Measurements from ENCODE around the gene FCHSD2. TPM values are rescaled to one million over a fixed set of nuclear protein-coding genes. Genes with fewer than 3 reads are reported as not detected.

The FCHSD2 gene
- total and polyA plus RNA-seq, 2 donors (not counting 3 experiments of a cell fraction or from before 2014, with no cell fraction given) = 20.8 to 56.9 TPM

GRCh38 chr11:72924568-72925190 is 217.4 kb downstream of the FCHSD2 start:
- Histone ChIP-seq H3K9me1 (replicated peaks; ENCODE audit: control insufficient read depth, extremely low read depth, insufficient read depth, low read length) (no peaks in the 10 kb centered on the region), H3K79me2 (ENCODE audit: control insufficient read depth, insufficient read depth, low read length) (peaks cover 3% of the 10 kb centered on the region), H3K27ac (ENCODE audit: insufficient read depth, low read depth, low read length) (no peak overlapping the region), H3K36me3 (ENCODE audit: control insufficient read depth in 2 of 2, extremely low read depth in 1 of 2, insufficient read depth in 2 of 2, low read length in 2 of 2) (no peaks in the 10 kb centered on the region), H3K9me3 (replicated peaks; ENCODE audit: control insufficient read depth, insufficient read depth, low read length) (no peaks in the 10 kb centered on the region), H2AFZ (ENCODE audit: low read depth, low read length) (no peak overlapping the region), H4K20me1 (replicated peaks; ENCODE audit: control insufficient read depth, extremely low read depth, insufficient read depth, low read length) (no peaks in the 10 kb centered on the region), H3K4me2 (ENCODE audit: insufficient read depth, low read length) (no peak overlapping the region), H3K27me3 (ENCODE audit: control insufficient read depth in 2 of 2, insufficient read depth in 2 of 2, low read length in 2 of 2) (no peaks in the 10 kb centered on the region), H3K9ac (replicated peaks; ENCODE audit: extremely low read depth, insufficient read depth, low read length) (no peak overlapping the region), H3K4me3 (replicated peaks in 1 of 3; ENCODE audit: insufficient read depth in 1 of 3, low read depth in 1 of 3, low read length in 3 of 3) (no peak overlapping the region), H3K4me1 (ENCODE audit: control insufficient read depth, extremely low read depth, insufficient read depth, low read length) (peaks cover 4% of the 10 kb centered on the region)
- FAIRE-seq (no peak), DNase-seq (ENCODE audit: low read depth, low spot score) (peak; percentile 77)
- no peak for TF ChIP-seq MYC (IDR thresholded peaks at IDR 0.05; ENCODE audit: low read depth, low read length)
- TF ChIP-seq CTCF (IDR thresholded peaks at IDR 0.05; ENCODE audit: extremely low read depth in 1 of 2, insufficient read depth in 1 of 2, low read depth in 1 of 2, low read length in 2 of 2) = peak; percentile 29 to 32
- TF ChIP-seq POLR2A (IDR thresholded peaks at IDR 0.05; ENCODE audit: low read depth, low read length) = no peak
- no peak for TF ChIP-seq FOS (IDR thresholded peaks at IDR 0.05; ENCODE audit: borderline replicate concordance, insufficient read depth, low read length)
- intact Hi-C loops (cut with micrococcal nuclease) (loop anchor here (1.0 to 5.0 kb wide), 4 partner anchors 92 to 318 kb away; no protein-coding TSS in a partner anchor), dilution Hi-C loops (cut with MboI; ENCODE audit: extremely low pct_ligation_motif_present, low sequenced_read_pairs) (no loop called here)
- ChIA-PET POLR2A (interaction anchor here (0.5 to 1.3 kb wide), 3 partner anchors 58 to 253 kb away, joined by 3 to 4 read pairs (median 4); partner anchors contain the start of gene FCHSD2), CTCF (interaction anchor here (0.7 to 3.9 kb wide), 34 partner anchors 9 to 983 kb away, joined by 3 to 90 read pairs (median 4); partner anchors contain the start of gene FCHSD2)
- BruUV-seq (replicated peaks) = no TSS peak

Measured in endothelial cell of umbilical vein (primary cell).